IMR-90 (cell line): ENCODE results near the gene CST7. TPM values are rescaled to one million over a fixed set of nuclear protein-coding genes. Genes with fewer than 3 reads are reported as not detected.

Source experiments
- ATAC-seq: fragments of 200-7000 bp; cut with Tn5 transposase; 2 replicates; pipeline ENCODE4 v1.9.1; 2020; ENCODE audit warnings: low read depth, mild to moderate bottlenecking, moderate library complexity
- BruUV-seq: library from RNA; stranded (reverse); fragments of 400-500 nt; replicated peaks from 2 replicates; lab custom pipeline; 2021; lab: Mats Ljungman, UMichigan
- CTCF ChIA-PET: fragments of 300-600 bp; formaldehyde crosslinking; extraction: SDS; loops from one replicate; lab custom pipeline; 2021; ENCODE audit warnings: antibody characterized with exemption; lab: Yijun Ruan, JAX
- POLR2A ChIA-PET: fragments of 300-600 bp; sonication (Branson Sonifier 250); formaldehyde crosslinking; loops from one replicate; lab custom pipeline; 2022; ENCODE audit warnings: antibody characterized with exemption; ENCODE audit not compliant: unreplicated experiment; lab: Charles Lee
- DNase-seq: peaks from one replicate; pipeline ENCODE4 v3.0.0; 2013
- H2AFZ ChIP-seq: replicated peaks from 2 replicates; pipeline ENCODE3; 2013; ENCODE audit warnings: low read length, mild to moderate bottlenecking; ENCODE audit not compliant: poor library complexity
- H2AK5ac ChIP-seq: 2 replicates; pipeline ENCODE4 v1.6.1; 2013; ENCODE audit warnings: low read depth, low read length, inconsistent platforms
- H2AK9ac ChIP-seq: replicated peaks from 2 replicates; pipeline ENCODE3; 2013; ENCODE audit warnings: mild to moderate bottlenecking, low read depth, low read length, moderate library complexity; ENCODE audit not compliant: poor library complexity
- H2BK120ac ChIP-seq: 2 replicates; pipeline ENCODE4 v1.6.1; 2013; ENCODE audit warnings: low read depth, low read length, inconsistent platforms
- H2BK15ac ChIP-seq: 3 replicates; pipeline ENCODE4 v1.6.1; 2013; ENCODE audit warnings: low read depth, low read length, inconsistent platforms
- H2BK20ac ChIP-seq: 2 replicates; pipeline ENCODE4 v1.6.1; 2013; ENCODE audit warnings: low read depth, mild to moderate bottlenecking, inconsistent platforms, low read length, moderate library complexity
- H2BK5ac ChIP-seq: 2 replicates; pipeline ENCODE4 v1.6.1; 2013; ENCODE audit warnings: mild to moderate bottlenecking, low read depth, low read length, inconsistent platforms; ENCODE audit not compliant: poor library complexity, severe bottlenecking
- H3K14ac ChIP-seq: replicated peaks from 2 replicates; pipeline ENCODE4 v1.6.1; 2013; ENCODE audit warnings: low read depth, low read length, inconsistent platforms
- H3K18ac ChIP-seq: 2 replicates; pipeline ENCODE4 v1.6.1; 2013; ENCODE audit warnings: low read depth, low read length, control low read depth
- H3K23ac ChIP-seq: 2 replicates; pipeline ENCODE4 v1.6.1; 2013; ENCODE audit warnings: low read depth, low read length, inconsistent platforms
- H3K27ac ChIP-seq: 2 replicates; pipeline ENCODE4 v1.5.1; 2013; ENCODE audit warnings: mild to moderate bottlenecking, control low read depth, low read length; ENCODE audit not compliant: insufficient read depth
- H3K27me3 ChIP-seq: 2 replicates; pipeline ENCODE4 v1.6.1; 2013; ENCODE audit warnings: low read length; ENCODE audit not compliant: control insufficient read depth, insufficient read depth
- H3K36me3 ChIP-seq: 2 replicates; pipeline ENCODE4 v1.6.1; 2013; ENCODE audit warnings: low read length, mixed read lengths; ENCODE audit not compliant: control insufficient read depth, insufficient read depth
- H3K4ac ChIP-seq: 2 replicates; pipeline ENCODE4 v1.6.1; 2013; ENCODE audit warnings: low read depth, low read length, inconsistent platforms
- H3K4me1 ChIP-seq: 2 replicates; pipeline ENCODE4 v1.6.1; 2013; ENCODE audit warnings: low read length, mixed read lengths; ENCODE audit not compliant: control insufficient read depth, insufficient read depth
- H3K4me2 ChIP-seq: 2 replicates; pipeline ENCODE4 v1.6.1; 2013; ENCODE audit warnings: low read depth, mild to moderate bottlenecking, control low read depth, low read length, moderate library complexity
- H3K4me3 ChIP-seq: 2 replicates; pipeline ENCODE4 v1.5.1; 2013; ENCODE audit warnings: low read depth, mild to moderate bottlenecking, control low read depth, low read length, moderate library complexity; ENCODE audit not compliant: insufficient read depth
- H3K56ac ChIP-seq: 2 replicates; pipeline ENCODE4 v1.6.1; 2013; ENCODE audit warnings: low read length, inconsistent platforms; ENCODE audit not compliant: insufficient read depth; ENCODE audit errors: extremely low read depth
- H3K79me1 ChIP-seq, 2 experiments: 2 replicates each; pipeline ENCODE4 v1.6.1; 2013; ENCODE audit warnings: low read length in 2 of 2, inconsistent platforms in 1 of 2, low read depth in 1 of 2
- H3K9ac ChIP-seq: 2 replicates; pipeline ENCODE4 v1.6.1; 2013; ENCODE audit warnings: low read depth, low read length, control low read depth
- H3K9me1 ChIP-seq: 2 replicates; pipeline ENCODE4 v1.6.1; 2013; ENCODE audit warnings: low read length, inconsistent platforms; ENCODE audit not compliant: insufficient read depth
- H3K9me3 ChIP-seq: 2 replicates; pipeline ENCODE4 v1.6.1; 2013; ENCODE audit warnings: low read length; ENCODE audit not compliant: control insufficient read depth, insufficient read depth
- H4K20me1 ChIP-seq: 2 replicates; pipeline ENCODE4 v1.6.1; 2013; ENCODE audit warnings: low read length, inconsistent platforms; ENCODE audit not compliant: insufficient read depth
- H4K5ac ChIP-seq: 2 replicates; pipeline ENCODE4 v1.6.1; 2013; ENCODE audit warnings: mild to moderate bottlenecking, low read depth, low read length, control low read depth
- H4K8ac ChIP-seq, 2 experiments: 2 replicates each; pipeline ENCODE4 v1.6.1; 2013; ENCODE audit warnings: low read depth in 2 of 2, low read length in 2 of 2, control low read depth in 1 of 2, inconsistent platforms in 1 of 2
- H4K91ac ChIP-seq: 2 replicates; pipeline ENCODE4 v1.6.1; 2013; ENCODE audit warnings: low read depth, low read length, inconsistent platforms; ENCODE audit not compliant: insufficient read depth
- BHLHE40 ChIP-seq: fragments of 150-350 bp; IDR thresholded peaks from 2 replicates; pipeline ENCODE4 v1.6.1; 2016; ENCODE audit warnings: mild to moderate bottlenecking, low read depth, low read length
- CEBPB ChIP-seq: IDR thresholded peaks from 2 replicates; pipeline ENCODE4 v1.6.1; 2012; ENCODE audit warnings: low read depth, low read length, improper control_type of control experiment
- CHD1 ChIP-seq: IDR thresholded peaks from 2 replicates; pipeline ENCODE4 v1.6.1; 2012; ENCODE audit warnings: low read depth, low read length, improper control_type of control experiment
- FOS ChIP-seq: fragments of 150-350 bp; IDR thresholded peaks from 2 replicates; pipeline ENCODE4 v1.6.1; 2016; ENCODE audit warnings: low read depth, low read length
- MAFK ChIP-seq: IDR thresholded peaks from 2 replicates; pipeline ENCODE4 v1.6.1; 2012; ENCODE audit warnings: low read depth, low read length, improper control_type of control experiment
- MAZ ChIP-seq: IDR thresholded peaks from 2 replicates; pipeline ENCODE4 v1.6.1; 2012; ENCODE audit warnings: low read depth, mild to moderate bottlenecking, low read length, improper control_type of control experiment, moderate library complexity, borderline replicate concordance
- MXI1 ChIP-seq: IDR thresholded peaks from 2 replicates; pipeline ENCODE4 v1.6.1; 2012; ENCODE audit warnings: low read depth, mild to moderate bottlenecking, low read length, moderate library complexity, borderline replicate concordance
- NFE2L2 ChIP-seq: fragments of 150-350 bp; IDR thresholded peaks from 2 replicates; pipeline ENCODE4 v1.6.1; 2016; ENCODE audit warnings: low read depth, mild to moderate bottlenecking, low read length
- POLR2A ChIP-seq: IDR thresholded peaks from 2 replicates; pipeline ENCODE4 v1.6.1; 2012; ENCODE audit warnings: mild to moderate bottlenecking, low read depth, low read length
- RAD21 ChIP-seq: IDR thresholded peaks from 2 replicates; pipeline ENCODE4 v1.6.1; 2012; ENCODE audit warnings: low read length, improper control_type of control experiment
- RCOR1 ChIP-seq: IDR thresholded peaks from 2 replicates; pipeline ENCODE4 v1.6.1; 2012; ENCODE audit warnings: mild to moderate bottlenecking, low read length, improper control_type of control experiment; ENCODE audit not compliant: insufficient replicate concordance
- RFX5 ChIP-seq: IDR thresholded peaks from 2 replicates; pipeline ENCODE4 v1.8.0; 2012; ENCODE audit warnings: low read depth, mild to moderate bottlenecking, low read length, moderate library complexity
- SMC3 ChIP-seq: fragments of 150-350 bp; IDR thresholded peaks from 2 replicates; pipeline ENCODE4 v1.6.1; 2016; ENCODE audit warnings: low read depth, mild to moderate bottlenecking, antibody characterized with exemption, low read length, moderate library complexity
- WGBS, 2 experiments: methylation state at CpG; one replicate each; pipeline versions ENCODE4 v1.1.5 to v1.1.7; 2013; ENCODE audit warnings: missing lambda C conversion rate in 2 of 2; ENCODE audit not compliant: insufficient read length in 1 of 2; ENCODE audit errors: extremely low coverage in 2 of 2; 5-methylcytosine and 5-hydroxymethylcytosine counted together
- dilution Hi-C: fragments of 300-500 bp; cut with HindIII; formaldehyde crosslinking; loops from one replicate; pipeline ENCODE4 v1.14.3; 2018; ENCODE audit warnings: low sequenced_read_pairs; ENCODE audit not compliant: unreplicated experiment
- in situ Hi-C: fragments of 300-500 bp; cut with MboI; formaldehyde crosslinking; loops from 3 replicates; pipeline ENCODE4 v1.14.3; 2019; ENCODE audit warnings: low sequenced_read_pairs, inconsistent platforms, mixed read lengths
- intact Hi-C: fragments of 100-400 bp; cut with micrococcal nuclease; formaldehyde crosslinking; loops from 2 replicates; pipeline ENCODE4 v1.10.0; 2022
- polyA plus RNA-seq, 3 experiments: library from polyadenylated mRNA; depleted of rRNA; stranded (reverse); fragments of >200 nt; gene quantifications; 2 replicates each; pipeline ENCODE4 v1.2.3, GENCODE V29; 2012; ENCODE audit warnings: low replicate concordance in 1 of 3
- total RNA-seq: library from RNA; depleted of rRNA; stranded (reverse); fragments of >200 nt; gene quantifications from 2 replicates; pipeline ENCODE4 v1.2.3, GENCODE V29; 2012
- TF ChIP-seq, protein P1 (sequence below): conservative IDR thresholded peaks from 2 replicates; pipeline ENCODE4 v1.5.1; 2012; ENCODE audit warnings: mild to moderate bottlenecking, low read depth, low read length, improper control_type of control experiment
- TF ChIP-seq, protein P2 (sequence below): fragments of 150-350 bp; IDR thresholded peaks from 2 replicates; pipeline ENCODE4 v1.6.1; 2016; ENCODE audit warnings: low read depth, mild to moderate bottlenecking, low read length, moderate library complexity, borderline replicate concordance
- TF ChIP-seq, protein P3 (sequence below): fragments of 150-350 bp; IDR thresholded peaks from 2 replicates; pipeline ENCODE4 v1.6.1; 2017; ENCODE audit warnings: mild to moderate bottlenecking, antibody characterized with exemption, low read length, low read depth

Gene CST7
- total and polyA plus RNA-seq, 2 of the 4 experiments (the other 2 are of a cell fraction), result not detected

DNA sequence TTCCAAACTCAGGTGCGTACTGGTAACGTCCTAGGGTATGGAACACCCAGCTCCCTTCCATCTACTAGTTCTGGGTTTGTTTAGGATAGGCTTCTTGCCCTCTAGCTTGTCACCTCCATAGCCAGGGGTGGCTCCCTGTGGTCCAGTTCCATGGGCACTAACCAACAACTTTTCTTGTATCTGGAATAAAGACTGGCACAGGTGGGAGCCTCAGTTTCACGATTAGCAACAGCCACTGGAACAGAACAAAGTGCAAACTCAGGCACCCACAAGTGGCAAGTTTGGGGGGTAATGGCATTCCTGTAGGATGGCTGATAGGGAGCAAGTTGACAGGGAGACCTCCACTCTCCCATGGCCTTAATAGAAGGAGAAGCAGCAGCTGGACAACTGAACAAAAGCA is 49.1 kb downstream of the CST7 start:
- no peak overlapping the region for H4K5ac ChIP-seq
- H3K14ac ChIP-seq, result no peak overlapping the region
- H3K56ac ChIP-seq, result no peak overlapping the region
- no peak overlapping the region for H2BK120ac ChIP-seq
- H4K8ac ChIP-seq, result no peak overlapping the region
- no peak overlapping the region for H4K91ac ChIP-seq
- no peak for TF ChIP-seq POLR2A
- TF ChIP-seq, protein P1, sequence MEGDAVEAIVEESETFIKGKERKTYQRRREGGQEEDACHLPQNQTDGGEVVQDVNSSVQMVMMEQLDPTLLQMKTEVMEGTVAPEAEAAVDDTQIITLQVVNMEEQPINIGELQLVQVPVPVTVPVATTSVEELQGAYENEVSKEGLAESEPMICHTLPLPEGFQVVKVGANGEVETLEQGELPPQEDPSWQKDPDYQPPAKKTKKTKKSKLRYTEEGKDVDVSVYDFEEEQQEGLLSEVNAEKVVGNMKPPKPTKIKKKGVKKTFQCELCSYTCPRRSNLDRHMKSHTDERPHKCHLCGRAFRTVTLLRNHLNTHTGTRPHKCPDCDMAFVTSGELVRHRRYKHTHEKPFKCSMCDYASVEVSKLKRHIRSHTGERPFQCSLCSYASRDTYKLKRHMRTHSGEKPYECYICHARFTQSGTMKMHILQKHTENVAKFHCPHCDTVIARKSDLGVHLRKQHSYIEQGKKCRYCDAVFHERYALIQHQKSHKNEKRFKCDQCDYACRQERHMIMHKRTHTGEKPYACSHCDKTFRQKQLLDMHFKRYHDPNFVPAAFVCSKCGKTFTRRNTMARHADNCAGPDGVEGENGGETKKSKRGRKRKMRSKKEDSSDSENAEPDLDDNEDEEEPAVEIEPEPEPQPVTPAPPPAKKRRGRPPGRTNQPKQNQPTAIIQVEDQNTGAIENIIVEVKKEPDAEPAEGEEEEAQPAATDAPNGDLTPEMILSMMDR, result no peak
- TF ChIP-seq, protein P2, sequence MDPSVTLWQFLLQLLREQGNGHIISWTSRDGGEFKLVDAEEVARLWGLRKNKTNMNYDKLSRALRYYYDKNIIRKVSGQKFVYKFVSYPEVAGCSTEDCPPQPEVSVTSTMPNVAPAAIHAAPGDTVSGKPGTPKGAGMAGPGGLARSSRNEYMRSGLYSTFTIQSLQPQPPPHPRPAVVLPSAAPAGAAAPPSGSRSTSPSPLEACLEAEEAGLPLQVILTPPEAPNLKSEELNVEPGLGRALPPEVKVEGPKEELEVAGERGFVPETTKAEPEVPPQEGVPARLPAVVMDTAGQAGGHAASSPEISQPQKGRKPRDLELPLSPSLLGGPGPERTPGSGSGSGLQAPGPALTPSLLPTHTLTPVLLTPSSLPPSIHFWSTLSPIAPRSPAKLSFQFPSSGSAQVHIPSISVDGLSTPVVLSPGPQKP, result no peak
- no peak for TF ChIP-seq SMC3
- no peak for TF ChIP-seq FOS
- no peak for TF ChIP-seq CHD1
- TF ChIP-seq MAFK, result no peak
- no peak for TF ChIP-seq RCOR1
- no peak for TF ChIP-seq RAD21
- no peak for TF ChIP-seq RFX5
- TF ChIP-seq MAZ, result no peak
- TF ChIP-seq NFE2L2, result no peak
- TF ChIP-seq CEBPB, result no peak
- TF ChIP-seq MXI1, result no peak
- TF ChIP-seq, protein P3, sequence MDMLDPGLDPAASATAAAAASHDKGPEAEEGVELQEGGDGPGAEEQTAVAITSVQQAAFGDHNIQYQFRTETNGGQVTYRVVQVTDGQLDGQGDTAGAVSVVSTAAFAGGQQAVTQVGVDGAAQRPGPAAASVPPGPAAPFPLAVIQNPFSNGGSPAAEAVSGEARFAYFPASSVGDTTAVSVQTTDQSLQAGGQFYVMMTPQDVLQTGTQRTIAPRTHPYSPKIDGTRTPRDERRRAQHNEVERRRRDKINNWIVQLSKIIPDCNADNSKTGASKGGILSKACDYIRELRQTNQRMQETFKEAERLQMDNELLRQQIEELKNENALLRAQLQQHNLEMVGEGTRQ, result no peak
- no peak for TF ChIP-seq BHLHE40
- intact Hi-C loops, result no loop called here
- H3K36me3 ChIP-seq, result no peaks in the 10 kb centered on the region
- BruUV-seq, result no TSS peak
- H3K4ac ChIP-seq, result no peak overlapping the region
- H3K9me1 ChIP-seq, result no peaks in the 10 kb centered on the region
- H4K20me1 ChIP-seq, result no peaks in the 10 kb centered on the region
- ChIA-PET POLR2A (no interaction called here), CTCF (interaction anchor here (1.1 kb wide), 1 partner anchor 67 kb away, joined by 3 read pairs; no protein-coding TSS in a partner anchor)
- H3K18ac ChIP-seq, result no peak overlapping the region
- dilution Hi-C loops, result no loop called here
- no peaks in the 10 kb centered on the region for H3K9me3 ChIP-seq
- H3K23ac ChIP-seq, result 0 out of 2 replicates have a peak overlapping the region, but pooled peaks have one; percentile 25
- H3K4me2 ChIP-seq, result no peak overlapping the region
- no peak overlapping the region for H2AFZ ChIP-seq
- H3K4me1 ChIP-seq, result peaks cover 2% of the 10 kb centered on the region; the same call in 1 of the 2 replicates
- H3K9ac ChIP-seq, result no peak overlapping the region
- H2BK20ac ChIP-seq, result no peak overlapping the region
- no peak overlapping the region for H2AK5ac ChIP-seq
- peaks cover 32% of the 10 kb centered on the region for H3K27me3 ChIP-seq
- H2BK5ac ChIP-seq, result no peak overlapping the region
- WGBS, 2 experiments, result no CpG with 5 or more reads among the region's 3 CpGs
- H3K79me1 ChIP-seq, result no peaks in the 10 kb centered on the region
- no peak for DNase-seq
- no peak for ATAC-seq
- H2BK15ac ChIP-seq, result no peak overlapping the region
- in situ Hi-C loops, result loop anchor here (5.0 to 25.0 kb wide), 5 partner anchors 64 to 864 kb away; partner anchors contain the start of genes NINL and ZNF337
- H3K4me3 ChIP-seq, result no peak overlapping the region
- no peak overlapping the region for H3K27ac ChIP-seq
- H2AK9ac ChIP-seq, result no peak overlapping the region
